SU-DHL-6 (cell line): ENCODE measurements around the gene MYO15A.

Experiments used
- EZH2phosphoT487 ChIP-seq: fragments of 200-600 bp; sonication (generic), shearing (Covaris generic); conservative IDR thresholded peaks from 2 replicates; pipeline ENCODE4 v1.6.1; 2018; ENCODE audit warnings: mild to moderate bottlenecking, antibody characterized with exemption, low read length, moderate library complexity, mixed read lengths
- TF ChIP-seq, protein P1 (sequence below): fragments of 200-600 bp; sonication (generic); IDR thresholded peaks from one replicate; pipeline ENCODE4 v1.5.1; 2017; ENCODE audit warnings: antibody characterized with exemption, mild to moderate bottlenecking, low read length, moderate library complexity; ENCODE audit not compliant: insufficient read depth, poor library complexity, severe bottlenecking

DNA sequence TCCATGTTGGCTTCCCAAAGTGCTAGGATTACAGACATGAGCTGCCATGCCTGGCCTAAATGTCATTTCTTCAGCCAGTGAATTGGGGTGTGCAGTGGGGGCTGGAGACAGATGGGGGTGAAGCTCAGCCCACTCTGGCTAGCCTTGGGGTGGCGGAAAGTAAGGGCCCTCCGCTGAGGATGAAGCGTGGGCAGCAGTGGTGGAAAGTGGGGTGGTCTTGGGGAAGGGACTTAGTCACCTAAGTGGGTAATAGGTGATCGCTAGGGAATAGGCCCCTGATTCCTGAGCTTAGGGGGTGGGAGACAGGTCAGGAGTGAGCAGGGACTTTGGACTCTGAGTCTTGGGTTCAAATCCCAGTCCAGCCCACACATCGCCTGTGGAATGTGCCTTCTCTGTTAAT lies 119.1 kb downstream of the MYO15A start:
- TF ChIP-seq, protein P1, sequence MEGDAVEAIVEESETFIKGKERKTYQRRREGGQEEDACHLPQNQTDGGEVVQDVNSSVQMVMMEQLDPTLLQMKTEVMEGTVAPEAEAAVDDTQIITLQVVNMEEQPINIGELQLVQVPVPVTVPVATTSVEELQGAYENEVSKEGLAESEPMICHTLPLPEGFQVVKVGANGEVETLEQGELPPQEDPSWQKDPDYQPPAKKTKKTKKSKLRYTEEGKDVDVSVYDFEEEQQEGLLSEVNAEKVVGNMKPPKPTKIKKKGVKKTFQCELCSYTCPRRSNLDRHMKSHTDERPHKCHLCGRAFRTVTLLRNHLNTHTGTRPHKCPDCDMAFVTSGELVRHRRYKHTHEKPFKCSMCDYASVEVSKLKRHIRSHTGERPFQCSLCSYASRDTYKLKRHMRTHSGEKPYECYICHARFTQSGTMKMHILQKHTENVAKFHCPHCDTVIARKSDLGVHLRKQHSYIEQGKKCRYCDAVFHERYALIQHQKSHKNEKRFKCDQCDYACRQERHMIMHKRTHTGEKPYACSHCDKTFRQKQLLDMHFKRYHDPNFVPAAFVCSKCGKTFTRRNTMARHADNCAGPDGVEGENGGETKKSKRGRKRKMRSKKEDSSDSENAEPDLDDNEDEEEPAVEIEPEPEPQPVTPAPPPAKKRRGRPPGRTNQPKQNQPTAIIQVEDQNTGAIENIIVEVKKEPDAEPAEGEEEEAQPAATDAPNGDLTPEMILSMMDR: no peak
- no peak for TF ChIP-seq EZH2phosphoT487
